ENCODE data around the gene SC5D.

DNA sequence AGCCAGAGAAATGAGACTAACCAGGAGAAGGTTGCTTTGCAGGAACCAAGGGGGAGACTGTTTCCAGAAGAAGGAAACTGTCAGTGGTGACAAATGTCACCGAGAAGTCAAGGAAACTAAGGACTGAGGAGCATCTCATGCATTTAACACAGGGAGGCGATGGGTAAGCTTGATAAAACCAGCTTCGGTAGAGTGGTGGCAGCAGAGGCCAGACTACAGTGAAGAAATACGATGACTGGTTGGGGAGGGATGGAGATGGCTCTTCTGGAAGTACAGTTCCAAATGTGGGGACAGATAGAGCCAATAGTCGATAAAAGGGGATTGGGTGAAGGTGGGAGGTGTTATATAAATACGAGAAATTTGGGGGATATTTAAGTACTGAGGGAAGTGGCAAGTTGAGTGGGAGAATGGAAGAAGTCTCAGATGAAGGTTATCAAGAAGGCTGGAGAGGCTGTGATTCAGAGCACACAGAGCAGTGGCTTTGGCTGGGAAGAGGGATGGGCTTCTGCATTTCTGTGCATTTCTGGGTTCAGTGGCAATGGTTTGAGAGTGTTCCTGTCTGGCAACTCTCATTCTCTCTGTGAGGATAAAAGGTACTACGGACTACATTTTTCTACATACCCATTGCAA lies 29.2 kb downstream of the SC5D start:
- TF ChIP-seq, protein P1, sequence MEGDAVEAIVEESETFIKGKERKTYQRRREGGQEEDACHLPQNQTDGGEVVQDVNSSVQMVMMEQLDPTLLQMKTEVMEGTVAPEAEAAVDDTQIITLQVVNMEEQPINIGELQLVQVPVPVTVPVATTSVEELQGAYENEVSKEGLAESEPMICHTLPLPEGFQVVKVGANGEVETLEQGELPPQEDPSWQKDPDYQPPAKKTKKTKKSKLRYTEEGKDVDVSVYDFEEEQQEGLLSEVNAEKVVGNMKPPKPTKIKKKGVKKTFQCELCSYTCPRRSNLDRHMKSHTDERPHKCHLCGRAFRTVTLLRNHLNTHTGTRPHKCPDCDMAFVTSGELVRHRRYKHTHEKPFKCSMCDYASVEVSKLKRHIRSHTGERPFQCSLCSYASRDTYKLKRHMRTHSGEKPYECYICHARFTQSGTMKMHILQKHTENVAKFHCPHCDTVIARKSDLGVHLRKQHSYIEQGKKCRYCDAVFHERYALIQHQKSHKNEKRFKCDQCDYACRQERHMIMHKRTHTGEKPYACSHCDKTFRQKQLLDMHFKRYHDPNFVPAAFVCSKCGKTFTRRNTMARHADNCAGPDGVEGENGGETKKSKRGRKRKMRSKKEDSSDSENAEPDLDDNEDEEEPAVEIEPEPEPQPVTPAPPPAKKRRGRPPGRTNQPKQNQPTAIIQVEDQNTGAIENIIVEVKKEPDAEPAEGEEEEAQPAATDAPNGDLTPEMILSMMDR (IDR thresholded peaks at IDR 0.05; ENCODE audit: insufficient read depth, low read length): peak; percentile 36
- TF ChIP-seq POLR2AphosphoS5 (IDR thresholded peaks at IDR 0.05; ENCODE audit: low read depth): no peak
- TF ChIP-seq GABPA (IDR thresholded peaks at IDR 0.05; ENCODE audit: low read depth): no peak
- TF ChIP-seq, protein P2, sequence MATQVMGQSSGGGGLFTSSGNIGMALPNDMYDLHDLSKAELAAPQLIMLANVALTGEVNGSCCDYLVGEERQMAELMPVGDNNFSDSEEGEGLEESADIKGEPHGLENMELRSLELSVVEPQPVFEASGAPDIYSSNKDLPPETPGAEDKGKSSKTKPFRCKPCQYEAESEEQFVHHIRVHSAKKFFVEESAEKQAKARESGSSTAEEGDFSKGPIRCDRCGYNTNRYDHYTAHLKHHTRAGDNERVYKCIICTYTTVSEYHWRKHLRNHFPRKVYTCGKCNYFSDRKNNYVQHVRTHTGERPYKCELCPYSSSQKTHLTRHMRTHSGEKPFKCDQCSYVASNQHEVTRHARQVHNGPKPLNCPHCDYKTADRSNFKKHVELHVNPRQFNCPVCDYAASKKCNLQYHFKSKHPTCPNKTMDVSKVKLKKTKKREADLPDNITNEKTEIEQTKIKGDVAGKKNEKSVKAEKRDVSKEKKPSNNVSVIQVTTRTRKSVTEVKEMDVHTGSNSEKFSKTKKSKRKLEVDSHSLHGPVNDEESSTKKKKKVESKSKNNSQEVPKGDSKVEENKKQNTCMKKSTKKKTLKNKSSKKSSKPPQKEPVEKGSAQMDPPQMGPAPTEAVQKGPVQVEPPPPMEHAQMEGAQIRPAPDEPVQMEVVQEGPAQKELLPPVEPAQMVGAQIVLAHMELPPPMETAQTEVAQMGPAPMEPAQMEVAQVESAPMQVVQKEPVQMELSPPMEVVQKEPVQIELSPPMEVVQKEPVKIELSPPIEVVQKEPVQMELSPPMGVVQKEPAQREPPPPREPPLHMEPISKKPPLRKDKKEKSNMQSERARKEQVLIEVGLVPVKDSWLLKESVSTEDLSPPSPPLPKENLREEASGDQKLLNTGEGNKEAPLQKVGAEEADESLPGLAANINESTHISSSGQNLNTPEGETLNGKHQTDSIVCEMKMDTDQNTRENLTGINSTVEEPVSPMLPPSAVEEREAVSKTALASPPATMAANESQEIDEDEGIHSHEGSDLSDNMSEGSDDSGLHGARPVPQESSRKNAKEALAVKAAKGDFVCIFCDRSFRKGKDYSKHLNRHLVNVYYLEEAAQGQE (IDR thresholded peaks at IDR 0.05; ENCODE audit: insufficient replicate concordance, low read depth): no peak

Data from HL-60 (cell line).